ENCODE measurements around the gene SAMD14.

DNA sequence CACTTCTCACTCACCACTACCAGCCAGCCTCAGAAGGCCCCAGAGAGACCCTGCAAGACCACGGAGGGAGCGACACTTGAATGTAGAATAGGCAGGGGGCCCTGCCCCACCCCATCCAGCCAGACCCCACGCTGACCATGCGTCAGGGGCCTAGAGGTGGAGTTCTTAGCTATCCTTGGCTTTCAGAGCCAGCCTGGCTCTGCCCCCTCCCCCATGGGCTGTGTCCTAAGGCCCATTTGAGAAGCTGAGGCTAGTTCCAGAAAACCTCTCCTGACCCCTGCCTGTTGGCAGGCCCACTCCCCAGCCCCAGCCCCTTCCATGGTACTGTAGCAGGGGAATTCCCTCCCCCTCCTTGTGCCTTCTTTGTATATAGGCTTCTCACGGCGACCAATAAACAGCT lies 39.9 kb downstream of the SAMD14 start:
- TF ChIP-seq POLR2AphosphoS5 (IDR thresholded peaks at IDR 0.05) (no peak), POLR2A (IDR thresholded peaks at IDR 0.05) (no peak), CTCF (IDR thresholded peaks at IDR 0.05) (no peak)
